ENCODE results near the gene SPACA7.

GRCh38 chr13:112456138-112457056 is 80.2 kb downstream of the SPACA7 start:
- TF ChIP-seq CTCF (IDR thresholded peaks at IDR 0.05) (no peak), POLR2A (IDR thresholded peaks at IDR 0.05) (no peak)

Measured in adrenal gland (tissue), 5 donors.